Prostate gland (tissue), 2 donors: ENCODE measurements around the gene KIF5A.

Experiments
- POLR2AphosphoS5 ChIP-seq: sonication (generic); formaldehyde crosslinking; IDR thresholded peaks from one replicate; pipeline ENCODE4 v1.6.1; 2017; ENCODE audit warnings: antibody characterized with exemption
- TF ChIP-seq, protein P1 (sequence below), 4 experiments: fragments of 200-600 bp in 2 of 4; fragments of 450-650 bp in 2 of 4; sonication (generic) in 2 of 4; IDR thresholded peaks; 1 replicate in 3 of 4; 2 replicates in 1 of 4; pipeline ENCODE4 v1.5.1; 2016 to 2019; ENCODE audit warnings: antibody characterized with exemption in 4 of 4, mild to moderate bottlenecking in 2 of 4, moderate library complexity in 2 of 4

DNA sequence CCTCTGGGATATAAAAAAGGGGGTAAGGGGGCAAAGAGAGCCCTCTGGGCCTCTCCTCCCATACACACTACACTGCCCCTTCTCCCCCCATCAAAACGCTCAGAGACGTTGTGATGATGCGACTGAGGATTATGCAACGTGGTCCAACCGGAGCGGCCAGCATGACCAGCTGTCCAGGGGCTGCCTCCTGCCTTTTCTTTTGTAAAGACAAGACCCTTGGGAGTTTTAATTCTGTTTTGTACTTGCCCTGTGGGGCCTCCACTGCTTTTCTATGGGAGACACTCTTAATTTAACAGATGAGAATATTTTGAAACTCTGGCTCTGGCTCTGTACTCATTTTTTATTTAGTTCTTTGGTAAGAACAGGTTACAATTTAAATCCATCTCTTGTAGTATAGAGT lies 20.0 kb upstream of the KIF5A start:
- TF ChIP-seq, protein P1, sequence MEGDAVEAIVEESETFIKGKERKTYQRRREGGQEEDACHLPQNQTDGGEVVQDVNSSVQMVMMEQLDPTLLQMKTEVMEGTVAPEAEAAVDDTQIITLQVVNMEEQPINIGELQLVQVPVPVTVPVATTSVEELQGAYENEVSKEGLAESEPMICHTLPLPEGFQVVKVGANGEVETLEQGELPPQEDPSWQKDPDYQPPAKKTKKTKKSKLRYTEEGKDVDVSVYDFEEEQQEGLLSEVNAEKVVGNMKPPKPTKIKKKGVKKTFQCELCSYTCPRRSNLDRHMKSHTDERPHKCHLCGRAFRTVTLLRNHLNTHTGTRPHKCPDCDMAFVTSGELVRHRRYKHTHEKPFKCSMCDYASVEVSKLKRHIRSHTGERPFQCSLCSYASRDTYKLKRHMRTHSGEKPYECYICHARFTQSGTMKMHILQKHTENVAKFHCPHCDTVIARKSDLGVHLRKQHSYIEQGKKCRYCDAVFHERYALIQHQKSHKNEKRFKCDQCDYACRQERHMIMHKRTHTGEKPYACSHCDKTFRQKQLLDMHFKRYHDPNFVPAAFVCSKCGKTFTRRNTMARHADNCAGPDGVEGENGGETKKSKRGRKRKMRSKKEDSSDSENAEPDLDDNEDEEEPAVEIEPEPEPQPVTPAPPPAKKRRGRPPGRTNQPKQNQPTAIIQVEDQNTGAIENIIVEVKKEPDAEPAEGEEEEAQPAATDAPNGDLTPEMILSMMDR (IDR thresholded peaks at IDR 0.05) = no peak
- peak; percentile 7 for TF ChIP-seq POLR2AphosphoS5
